A673 (cell line): Measurements from ENCODE around the gene GATA5. TPM values are rescaled to one million over a fixed set of nuclear protein-coding genes. Genes with fewer than 3 reads are reported as not detected.

Experiments
- BruUV-seq: library from RNA; stranded (reverse); fragments of 400-500 nt; replicated peaks from 2 replicates; lab custom pipeline; 2021; lab: Mats Ljungman, UMichigan
- CTCF ChIA-PET: fragments of 300-600 bp; sonication (Branson Sonifier 250); formaldehyde crosslinking; loops from one replicate; lab custom pipeline; 2022; ENCODE audit warnings: antibody characterized with exemption; lab: Charles Lee
- POLR2A ChIA-PET: fragments of 300-600 bp; sonication (Branson Sonifier 250); formaldehyde crosslinking; loops from one replicate; lab custom pipeline; 2022; ENCODE audit warnings: antibody characterized with exemption; ENCODE audit not compliant: low non-redundant PET; lab: Charles Lee
- DNase-seq: peaks from one replicate; pipeline ENCODE4 v3.0.0-alpha.2; 2015; ENCODE audit warnings: low spot score
- H3K27ac ChIP-seq: fragments of 200-600 bp; sonication (generic); 2 replicates; pipeline ENCODE4 v1.5.1; 2016; ENCODE audit warnings: mixed run types, low read depth, mild to moderate bottlenecking, mixed read lengths, antibody characterized with exemption, low read length; ENCODE audit not compliant: poor library complexity, severe bottlenecking
- H3K27me3 ChIP-seq: fragments of 200-600 bp; sonication (generic); replicated peaks from 2 replicates; pipeline ENCODE4 v1.6.1; 2017; ENCODE audit warnings: mixed run types, low read depth, mild to moderate bottlenecking, mixed read lengths, antibody characterized with exemption, low read length; ENCODE audit not compliant: insufficient read depth, poor library complexity
- H3K36me3 ChIP-seq: fragments of 200-600 bp; sonication (generic); 2 replicates; pipeline ENCODE4 v1.6.1; 2016; ENCODE audit warnings: mixed run types, mild to moderate bottlenecking, mixed read lengths, antibody characterized with exemption, low read length; ENCODE audit not compliant: insufficient read depth, poor library complexity, severe bottlenecking
- H3K4me1 ChIP-seq: fragments of 200-600 bp; sonication (generic); 2 replicates; pipeline ENCODE4 v1.6.1; 2017; ENCODE audit warnings: mixed run types, mild to moderate bottlenecking, mixed read lengths, antibody characterized with exemption, low read length; ENCODE audit not compliant: insufficient read depth, poor library complexity, severe bottlenecking
- H3K4me3 ChIP-seq: fragments of 200-600 bp; sonication (generic); 2 replicates; pipeline ENCODE4 v1.5.1; 2016; ENCODE audit warnings: low read depth, mixed run types, mild to moderate bottlenecking, mixed read lengths, low read length; ENCODE audit not compliant: poor library complexity, severe bottlenecking
- H3K9me3 ChIP-seq: fragments of 200-600 bp; sonication (generic); 2 replicates; pipeline ENCODE4 v1.6.1; 2016; ENCODE audit warnings: mixed run types, low read depth, mild to moderate bottlenecking, mixed read lengths, antibody characterized with exemption, low read length; ENCODE audit not compliant: poor library complexity, severe bottlenecking
- CTCF ChIP-seq: fragments of 300-800, 200-600 bp; sonication (generic); conservative IDR thresholded peaks from 2 replicates; pipeline ENCODE4 v1.5.1; 2017; ENCODE audit warnings: low read depth, mild to moderate bottlenecking, antibody characterized with exemption, low read length, moderate library complexity, mixed read lengths
- EZH2 ChIP-seq: fragments of 200-600 bp; sonication (generic); IDR thresholded peaks from 2 replicates; pipeline ENCODE4 v1.6.1; 2017; ENCODE audit warnings: borderline replicate concordance, low read depth, mild to moderate bottlenecking, mixed read lengths, antibody characterized with exemption, low read length; ENCODE audit not compliant: poor library complexity, severe bottlenecking
- intact Hi-C: fragments of 100-400 bp; cut with micrococcal nuclease; formaldehyde crosslinking; loops from one replicate; pipeline ENCODE4 v1.10.0; 2022; ENCODE audit not compliant: unreplicated experiment
- total RNA-seq: library from RNA; stranded (reverse); gene quantifications from 2 replicates; pipeline ENCODE4 v1.2.3, GENCODE V29; 2021

The GATA5 gene
- total RNA-seq, 1 experiment from 2014 or later = not detected

GRCh38 chr20:62428396-62429295, 47.1 kb downstream of the GATA5 start:
- intact Hi-C loops = no loop called here
- ChIA-PET POLR2A (no interaction called here), CTCF (no interaction called here)
- H3K4me1 ChIP-seq = no peaks in the 10 kb centered on the region
- H3K9me3 ChIP-seq = no peaks in the 10 kb centered on the region
- no peaks in the 10 kb centered on the region for H3K36me3 ChIP-seq
- no TSS peak for BruUV-seq
- H3K27ac ChIP-seq = no peak overlapping the region
- no peak overlapping the region for H3K4me3 ChIP-seq
- TF ChIP-seq EZH2 (no peak), CTCF (no peak)
- peak; percentile 16 for DNase-seq
- peaks cover 25% of the 10 kb centered on the region for H3K27me3 ChIP-seq

GRCh38 chr20:62428002-62428372, 47.8 kb downstream of the GATA5 start:
- no peak overlapping the region for H3K27ac ChIP-seq
- BruUV-seq = no TSS peak
- intact Hi-C loops = no loop called here
- TF ChIP-seq CTCF (no peak), EZH2 (no peak)
- H3K4me1 ChIP-seq = no peaks in the 10 kb centered on the region
- no peak for DNase-seq
- CTCF ChIA-PET = no interaction called here
- H3K4me3 ChIP-seq = no peak overlapping the region
- H3K36me3 ChIP-seq = no peaks in the 10 kb centered on the region
- POLR2A ChIA-PET = no interaction called here
- peaks cover 25% of the 10 kb centered on the region for H3K27me3 ChIP-seq
- H3K9me3 ChIP-seq = no peaks in the 10 kb centered on the region

- no peak for TF ChIP-seq EZH2
- TF ChIP-seq CTCF = no peak
- Histone ChIP-seq H3K36me3 (no peaks in the 10 kb centered on the region), H3K9me3 (no peaks in the 10 kb centered on the region), H3K4me3 (no peak within 1 kb of the TSS), H3K27me3 (peaks cover 23% of the 10 kb centered on the region), H3K27ac (no peak within 1 kb of the TSS), H3K4me1 (no peaks in the 10 kb centered on the region)
- ChIA-PET CTCF (no interaction called here), POLR2A (no interaction called here)
- intact Hi-C loops = no loop called here
- no peak for DNase-seq
- BruUV-seq = no TSS peak
Observed at GRCh38 chr20:62427172-62428001, 48.4 kb downstream of the GATA5 start, which contains the start of gene RBBP8NL. TSS of gene RBBP8NL (minus strand) at chr20:62427539. CDS start at chr20:62419647, 7,892 bp downstream.
